IMR-90 (cell line): ENCODE data around the gene TMEM141. TPM values are rescaled to one million over a fixed set of nuclear protein-coding genes. Genes with fewer than 3 reads are reported as not detected.

Source experiments
- ATAC-seq: fragments of 200-7000 bp; cut with Tn5 transposase; 2 replicates; pipeline ENCODE4 v1.9.1; 2020; ENCODE audit warnings: low read depth, mild to moderate bottlenecking, moderate library complexity
- BruUV-seq: library from RNA; stranded (reverse); fragments of 400-500 nt; replicated peaks from 2 replicates; lab custom pipeline; 2021; lab: Mats Ljungman, UMichigan
- CTCF ChIA-PET: fragments of 300-600 bp; formaldehyde crosslinking; extraction: SDS; loops from one replicate; lab custom pipeline; 2021; ENCODE audit warnings: antibody characterized with exemption; lab: Yijun Ruan, JAX
- POLR2A ChIA-PET: fragments of 300-600 bp; sonication (Branson Sonifier 250); formaldehyde crosslinking; loops from one replicate; lab custom pipeline; 2022; ENCODE audit warnings: antibody characterized with exemption; ENCODE audit not compliant: unreplicated experiment; lab: Charles Lee
- DNase-seq: peaks from one replicate; pipeline ENCODE4 v3.0.0; 2013
- H2AFZ ChIP-seq: replicated peaks from 2 replicates; pipeline ENCODE3; 2013; ENCODE audit warnings: low read length, mild to moderate bottlenecking; ENCODE audit not compliant: poor library complexity
- H2AK5ac ChIP-seq: 2 replicates; pipeline ENCODE4 v1.6.1; 2013; ENCODE audit warnings: low read depth, low read length, inconsistent platforms
- H2AK9ac ChIP-seq: replicated peaks from 2 replicates; pipeline ENCODE3; 2013; ENCODE audit warnings: mild to moderate bottlenecking, low read depth, low read length, moderate library complexity; ENCODE audit not compliant: poor library complexity
- H2BK120ac ChIP-seq: 2 replicates; pipeline ENCODE4 v1.6.1; 2013; ENCODE audit warnings: low read depth, low read length, inconsistent platforms
- H2BK15ac ChIP-seq: 3 replicates; pipeline ENCODE4 v1.6.1; 2013; ENCODE audit warnings: low read depth, low read length, inconsistent platforms
- H2BK20ac ChIP-seq: 2 replicates; pipeline ENCODE4 v1.6.1; 2013; ENCODE audit warnings: low read depth, mild to moderate bottlenecking, inconsistent platforms, low read length, moderate library complexity
- H2BK5ac ChIP-seq: 2 replicates; pipeline ENCODE4 v1.6.1; 2013; ENCODE audit warnings: mild to moderate bottlenecking, low read depth, low read length, inconsistent platforms; ENCODE audit not compliant: poor library complexity, severe bottlenecking
- H3K14ac ChIP-seq: replicated peaks from 2 replicates; pipeline ENCODE4 v1.6.1; 2013; ENCODE audit warnings: low read depth, low read length, inconsistent platforms
- H3K18ac ChIP-seq: 2 replicates; pipeline ENCODE4 v1.6.1; 2013; ENCODE audit warnings: low read depth, low read length, control low read depth
- H3K23ac ChIP-seq: 2 replicates; pipeline ENCODE4 v1.6.1; 2013; ENCODE audit warnings: low read depth, low read length, inconsistent platforms
- H3K27ac ChIP-seq: 2 replicates; pipeline ENCODE4 v1.5.1; 2013; ENCODE audit warnings: mild to moderate bottlenecking, control low read depth, low read length; ENCODE audit not compliant: insufficient read depth
- H3K27me3 ChIP-seq: 2 replicates; pipeline ENCODE4 v1.6.1; 2013; ENCODE audit warnings: low read length; ENCODE audit not compliant: control insufficient read depth, insufficient read depth
- H3K36me3 ChIP-seq: 2 replicates; pipeline ENCODE4 v1.6.1; 2013; ENCODE audit warnings: low read length, mixed read lengths; ENCODE audit not compliant: control insufficient read depth, insufficient read depth
- H3K4ac ChIP-seq: 2 replicates; pipeline ENCODE4 v1.6.1; 2013; ENCODE audit warnings: low read depth, low read length, inconsistent platforms
- H3K4me1 ChIP-seq: 2 replicates; pipeline ENCODE4 v1.6.1; 2013; ENCODE audit warnings: low read length, mixed read lengths; ENCODE audit not compliant: control insufficient read depth, insufficient read depth
- H3K4me2 ChIP-seq: 2 replicates; pipeline ENCODE4 v1.6.1; 2013; ENCODE audit warnings: low read depth, mild to moderate bottlenecking, control low read depth, low read length, moderate library complexity
- H3K4me3 ChIP-seq: 2 replicates; pipeline ENCODE4 v1.5.1; 2013; ENCODE audit warnings: low read depth, mild to moderate bottlenecking, control low read depth, low read length, moderate library complexity; ENCODE audit not compliant: insufficient read depth
- H3K56ac ChIP-seq: 2 replicates; pipeline ENCODE4 v1.6.1; 2013; ENCODE audit warnings: low read length, inconsistent platforms; ENCODE audit not compliant: insufficient read depth; ENCODE audit errors: extremely low read depth
- H3K79me1 ChIP-seq, 2 experiments: 2 replicates each; pipeline ENCODE4 v1.6.1; 2013; ENCODE audit warnings: low read length in 2 of 2, inconsistent platforms in 1 of 2, low read depth in 1 of 2
- H3K9ac ChIP-seq: 2 replicates; pipeline ENCODE4 v1.6.1; 2013; ENCODE audit warnings: low read depth, low read length, control low read depth
- H3K9me1 ChIP-seq: 2 replicates; pipeline ENCODE4 v1.6.1; 2013; ENCODE audit warnings: low read length, inconsistent platforms; ENCODE audit not compliant: insufficient read depth
- H3K9me3 ChIP-seq: 2 replicates; pipeline ENCODE4 v1.6.1; 2013; ENCODE audit warnings: low read length; ENCODE audit not compliant: control insufficient read depth, insufficient read depth
- H4K20me1 ChIP-seq: 2 replicates; pipeline ENCODE4 v1.6.1; 2013; ENCODE audit warnings: low read length, inconsistent platforms; ENCODE audit not compliant: insufficient read depth
- H4K5ac ChIP-seq: 2 replicates; pipeline ENCODE4 v1.6.1; 2013; ENCODE audit warnings: mild to moderate bottlenecking, low read depth, low read length, control low read depth
- H4K8ac ChIP-seq, 2 experiments: 2 replicates each; pipeline ENCODE4 v1.6.1; 2013; ENCODE audit warnings: low read depth in 2 of 2, low read length in 2 of 2, control low read depth in 1 of 2, inconsistent platforms in 1 of 2
- H4K91ac ChIP-seq: 2 replicates; pipeline ENCODE4 v1.6.1; 2013; ENCODE audit warnings: low read depth, low read length, inconsistent platforms; ENCODE audit not compliant: insufficient read depth
- MAZ ChIP-seq: IDR thresholded peaks from 2 replicates; pipeline ENCODE4 v1.6.1; 2012; ENCODE audit warnings: low read depth, mild to moderate bottlenecking, low read length, improper control_type of control experiment, moderate library complexity, borderline replicate concordance
- RAD21 ChIP-seq: IDR thresholded peaks from 2 replicates; pipeline ENCODE4 v1.6.1; 2012; ENCODE audit warnings: low read length, improper control_type of control experiment
- USF2 ChIP-seq: fragments of 150-350 bp; IDR thresholded peaks from 2 replicates; pipeline ENCODE4 v1.6.1; 2017; ENCODE audit warnings: mild to moderate bottlenecking, antibody characterized with exemption, low read length, low read depth
- WGBS, 2 experiments: methylation state at CpG; one replicate each; pipeline versions ENCODE4 v1.1.5 to v1.1.7; 2013; ENCODE audit warnings: missing lambda C conversion rate in 2 of 2; ENCODE audit not compliant: insufficient read length in 1 of 2; ENCODE audit errors: extremely low coverage in 2 of 2; 5-methylcytosine and 5-hydroxymethylcytosine counted together
- dilution Hi-C: fragments of 300-500 bp; cut with HindIII; formaldehyde crosslinking; loops from one replicate; pipeline ENCODE4 v1.14.3; 2018; ENCODE audit warnings: low sequenced_read_pairs; ENCODE audit not compliant: unreplicated experiment
- in situ Hi-C: fragments of 300-500 bp; cut with MboI; formaldehyde crosslinking; loops from 3 replicates; pipeline ENCODE4 v1.14.3; 2019; ENCODE audit warnings: low sequenced_read_pairs, inconsistent platforms, mixed read lengths
- intact Hi-C: fragments of 100-400 bp; cut with micrococcal nuclease; formaldehyde crosslinking; loops from 2 replicates; pipeline ENCODE4 v1.10.0; 2022
- polyA plus RNA-seq, 3 experiments: library from polyadenylated mRNA; depleted of rRNA; stranded (reverse); fragments of >200 nt; gene quantifications; 2 replicates each; pipeline ENCODE4 v1.2.3, GENCODE V29; 2012; ENCODE audit warnings: low replicate concordance in 1 of 3
- total RNA-seq: library from RNA; depleted of rRNA; stranded (reverse); fragments of >200 nt; gene quantifications from 2 replicates; pipeline ENCODE4 v1.2.3, GENCODE V29; 2012
- TF ChIP-seq, protein P1 (sequence below): fragments of 150-350 bp; IDR thresholded peaks from 2 replicates; pipeline ENCODE4 v1.6.1; 2016; ENCODE audit warnings: low read depth, mild to moderate bottlenecking, low read length, moderate library complexity, borderline replicate concordance

Gene TMEM141
- total and polyA plus RNA-seq, 2 of the 4 experiments (the other 2 are of a cell fraction), result 39.1 to 77.8 TPM

DNA sequence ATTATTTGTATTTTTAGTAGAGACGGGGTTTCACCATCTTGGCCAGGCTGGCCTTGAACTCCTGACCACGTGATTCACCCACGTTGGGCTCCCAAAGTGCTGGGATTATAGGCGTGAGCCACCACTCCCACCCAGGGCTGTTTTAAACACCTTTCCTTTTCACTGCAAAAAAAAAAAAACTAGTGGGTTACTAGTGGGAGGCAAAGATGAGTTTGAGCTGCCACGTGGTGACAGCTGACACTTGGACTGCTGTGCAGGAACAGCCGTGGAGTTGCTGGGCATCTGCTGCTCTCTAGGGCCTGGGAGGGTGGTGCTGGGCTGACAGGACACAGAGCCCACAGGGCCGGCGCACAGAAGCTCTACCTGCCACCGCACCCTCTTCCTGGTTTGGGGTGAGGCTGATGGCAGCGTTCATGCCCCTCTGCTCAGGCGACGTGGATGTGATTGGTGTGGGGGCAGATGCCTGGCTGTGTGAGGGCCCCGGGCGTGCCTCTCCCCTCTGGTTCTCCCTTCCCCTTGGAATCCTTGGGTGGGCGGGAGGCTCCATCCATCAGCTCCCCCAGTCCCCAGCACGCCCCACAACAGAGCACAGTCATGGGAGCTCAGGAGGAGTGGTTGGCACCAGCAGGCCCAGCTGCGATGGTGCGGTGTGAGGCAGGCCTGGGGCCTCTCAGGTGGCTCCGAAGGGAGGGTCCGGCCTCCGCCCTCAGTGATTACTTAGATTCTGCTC, 33.5 kb downstream of the TMEM141 start:
- no peaks in the 10 kb centered on the region for H3K9me1 ChIP-seq
- no peak overlapping the region for H4K8ac ChIP-seq
- H3K9me3 ChIP-seq, result no peaks in the 10 kb centered on the region
- H3K27me3 ChIP-seq, result no peaks in the 10 kb centered on the region
- peaks cover 3% of the 10 kb centered on the region; the same call in 1 of the 2 replicates for H3K4me1 ChIP-seq
- dilution Hi-C loops (no loop called here), in situ Hi-C loops (no loop called here), intact Hi-C loops (no loop called here)
- H3K4me2 ChIP-seq, result no peak overlapping the region
- peak overlapping the region; percentile 16 for H2AK9ac ChIP-seq
- H2BK20ac ChIP-seq, result no peak overlapping the region
- no peak overlapping the region for H4K5ac ChIP-seq
- ATAC-seq (no peak), DNase-seq (no peak)
- no TSS peak for BruUV-seq
- no peak overlapping the region for H2AFZ ChIP-seq
- H3K4me3 ChIP-seq, result no peak overlapping the region
- no peak overlapping the region for H3K27ac ChIP-seq
- peaks cover 15% of the 10 kb centered on the region for H4K20me1 ChIP-seq
- 60% methylated on average over 1 of the region's 21 CpGs; no CpG with 5 or more reads in 1 of the 2 experiments for WGBS, 2 experiments
- H2BK15ac ChIP-seq, result no peak overlapping the region
- no peak overlapping the region for H3K56ac ChIP-seq
- POLR2A ChIA-PET, result no interaction called here
- H2BK120ac ChIP-seq, result no peak overlapping the region
- H3K23ac ChIP-seq, result no peak overlapping the region
- CTCF ChIA-PET, result no interaction called here
- H3K14ac ChIP-seq, result no peak overlapping the region
- no peak overlapping the region for H4K91ac ChIP-seq
- H3K9ac ChIP-seq, result no peak overlapping the region
- H2BK5ac ChIP-seq, result no peak overlapping the region
- no peak for TF ChIP-seq MAZ
- TF ChIP-seq, protein P1, sequence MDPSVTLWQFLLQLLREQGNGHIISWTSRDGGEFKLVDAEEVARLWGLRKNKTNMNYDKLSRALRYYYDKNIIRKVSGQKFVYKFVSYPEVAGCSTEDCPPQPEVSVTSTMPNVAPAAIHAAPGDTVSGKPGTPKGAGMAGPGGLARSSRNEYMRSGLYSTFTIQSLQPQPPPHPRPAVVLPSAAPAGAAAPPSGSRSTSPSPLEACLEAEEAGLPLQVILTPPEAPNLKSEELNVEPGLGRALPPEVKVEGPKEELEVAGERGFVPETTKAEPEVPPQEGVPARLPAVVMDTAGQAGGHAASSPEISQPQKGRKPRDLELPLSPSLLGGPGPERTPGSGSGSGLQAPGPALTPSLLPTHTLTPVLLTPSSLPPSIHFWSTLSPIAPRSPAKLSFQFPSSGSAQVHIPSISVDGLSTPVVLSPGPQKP, result no peak
- TF ChIP-seq RAD21, result no peak
- no peak for TF ChIP-seq USF2
- peaks cover 11 to 22% of the 10 kb centered on the region in 2 experiments for H3K79me1 ChIP-seq
- H3K4ac ChIP-seq, result no peak overlapping the region
- H2AK5ac ChIP-seq, result no peak overlapping the region
- peaks cover 42% of the 10 kb centered on the region for H3K36me3 ChIP-seq
- no peak overlapping the region for H3K18ac ChIP-seq
